Neural cell (in vitro differentiated cells): ENCODE results near the gene CYB5R3.
"Not testable (repeated sequence)": the region's sequence is repeated elsewhere in the genome, so short reads cannot be mapped to it uniquely, and the experiment has no call there.

Source experiments
- EP300 ChIP-seq: fragments of 450-650 bp; conservative IDR thresholded peaks from 2 replicates; pipeline ENCODE4 v1.6.1; 2014; ENCODE audit warnings: antibody characterized with exemption, mild to moderate bottlenecking, moderate library complexity; ENCODE audit not compliant: poor library complexity, severe bottlenecking
- EZH2 ChIP-seq: fragments of 200-600, 300-800 bp; shearing (Covaris generic), sonication (generic); IDR thresholded peaks from 2 replicates; pipeline ENCODE4 v1.6.1; 2014; ENCODE audit warnings: antibody characterized with exemption, low read length, borderline replicate concordance, mild to moderate bottlenecking; ENCODE audit not compliant: insufficient read depth, poor library complexity, severe bottlenecking
- TF ChIP-seq, protein P1 (sequence below): fragments of 450-650 bp; IDR thresholded peaks from 2 replicates; pipeline ENCODE4 v1.5.1; 2014; ENCODE audit warnings: antibody characterized with exemption, mild to moderate bottlenecking, moderate library complexity; ENCODE audit not compliant: poor library complexity, severe bottlenecking

DNA sequence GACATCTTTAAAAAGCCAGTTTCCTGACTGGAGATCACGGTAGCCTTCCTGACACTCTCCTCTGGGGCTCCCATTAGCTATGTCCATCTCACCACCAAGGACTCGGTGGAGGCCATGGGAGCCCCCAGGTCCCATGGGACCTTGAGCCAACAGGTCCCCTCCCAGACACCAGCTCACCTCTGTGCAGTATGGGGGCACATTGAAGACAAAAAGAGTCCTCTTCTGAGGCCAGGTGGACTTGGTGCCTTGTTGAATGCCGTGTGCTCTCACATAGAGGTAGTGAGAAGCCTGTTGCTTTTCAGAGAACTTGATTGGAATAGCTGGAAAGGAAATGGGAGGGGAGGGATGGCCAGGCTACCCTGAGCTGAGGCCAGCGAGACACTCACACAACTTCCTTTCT lies 69.2 kb downstream of the CYB5R3 start:
- TF ChIP-seq, protein P1, sequence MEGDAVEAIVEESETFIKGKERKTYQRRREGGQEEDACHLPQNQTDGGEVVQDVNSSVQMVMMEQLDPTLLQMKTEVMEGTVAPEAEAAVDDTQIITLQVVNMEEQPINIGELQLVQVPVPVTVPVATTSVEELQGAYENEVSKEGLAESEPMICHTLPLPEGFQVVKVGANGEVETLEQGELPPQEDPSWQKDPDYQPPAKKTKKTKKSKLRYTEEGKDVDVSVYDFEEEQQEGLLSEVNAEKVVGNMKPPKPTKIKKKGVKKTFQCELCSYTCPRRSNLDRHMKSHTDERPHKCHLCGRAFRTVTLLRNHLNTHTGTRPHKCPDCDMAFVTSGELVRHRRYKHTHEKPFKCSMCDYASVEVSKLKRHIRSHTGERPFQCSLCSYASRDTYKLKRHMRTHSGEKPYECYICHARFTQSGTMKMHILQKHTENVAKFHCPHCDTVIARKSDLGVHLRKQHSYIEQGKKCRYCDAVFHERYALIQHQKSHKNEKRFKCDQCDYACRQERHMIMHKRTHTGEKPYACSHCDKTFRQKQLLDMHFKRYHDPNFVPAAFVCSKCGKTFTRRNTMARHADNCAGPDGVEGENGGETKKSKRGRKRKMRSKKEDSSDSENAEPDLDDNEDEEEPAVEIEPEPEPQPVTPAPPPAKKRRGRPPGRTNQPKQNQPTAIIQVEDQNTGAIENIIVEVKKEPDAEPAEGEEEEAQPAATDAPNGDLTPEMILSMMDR = not testable (repeated sequence)
- TF ChIP-seq EZH2, EP300: not testable (repeated sequence)
